IPS-11a (cell line): Measurements from ENCODE around the gene ZXDA.
"Not testable (repeated sequence)": the region's sequence is repeated elsewhere in the genome, so short reads cannot be mapped to it uniquely, and the experiment has no call there.

Experiments used
- H3K4me3 ChIP-seq: one replicate; pipeline ENCODE4 v1.5.1; 2013; ENCODE audit warnings: low read depth, low read length, control low read depth

Gene ZXDA

GRCh38 chrX:57910287-57910912 is at the start of gene ZXDA:
TSS of gene ZXDA (minus strand) at chrX:57910458. CDS start at chrX:57910420, 38 bp downstream.
- H3K4me3 ChIP-seq, result not testable (repeated sequence)

GRCh38 chrX:57952320-57952678 is 42.0 kb upstream of the ZXDA start:
- H3K4me3 ChIP-seq, result no peak overlapping the region

- no peak overlapping the region for H3K4me3 ChIP-seq
Observed at GRCh38 chrX:57951666-57952319, 41.5 kb upstream of the ZXDA start.

DNA sequence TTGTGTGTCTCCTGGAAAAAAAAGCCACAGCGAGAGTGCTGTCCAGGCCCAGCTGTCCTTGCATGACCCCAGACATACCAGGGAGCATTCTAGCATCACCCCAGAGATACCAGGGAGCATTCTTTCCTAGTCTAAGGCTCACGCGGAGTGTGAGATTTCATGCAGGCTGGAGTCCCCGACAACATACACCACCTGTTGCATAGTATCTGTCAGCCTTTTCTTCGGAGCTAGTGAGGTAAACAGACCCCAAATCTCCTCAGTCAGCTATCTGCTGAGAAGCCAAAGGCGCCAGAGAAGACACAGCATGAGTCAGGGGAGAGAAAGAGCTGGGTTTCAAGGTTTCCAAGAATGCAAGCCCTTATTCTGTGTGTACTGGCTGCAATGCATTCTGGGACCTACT is 23.1 kb upstream of the ZXDA start:
- H3K4me3 ChIP-seq, result no peak overlapping the region

DNA sequence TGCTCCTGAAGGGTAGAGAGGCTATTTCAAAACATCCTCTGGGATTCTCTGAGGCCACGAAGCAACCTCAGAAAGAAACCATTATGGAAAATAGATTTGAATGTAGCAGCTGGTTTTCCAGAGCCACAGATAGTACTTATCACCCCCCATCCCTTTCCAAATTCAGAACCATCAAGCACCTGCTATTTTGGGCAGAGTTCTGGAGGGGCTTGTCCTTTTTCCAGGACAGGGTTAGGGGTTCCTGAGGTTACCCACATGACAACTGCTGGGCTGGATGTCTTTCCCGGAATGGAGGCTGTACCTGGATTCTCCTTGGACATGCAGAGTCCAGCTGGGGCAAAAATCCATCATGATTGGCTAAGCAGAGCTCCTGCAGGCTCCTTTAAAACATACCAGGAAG is 22.0 kb upstream of the ZXDA start:
- H3K4me3 ChIP-seq, result no peak overlapping the region

GRCh38 chrX:57930051-57930450 is 19.8 kb upstream of the ZXDA start:
- H3K4me3 ChIP-seq, result no peak overlapping the region

GRCh38 chrX:57929373-57929772 is 19.1 kb upstream of the ZXDA start:
- H3K4me3 ChIP-seq, result no peak overlapping the region

GRCh38 chrX:57925806-57926205 is 15.5 kb upstream of the ZXDA start:
- H3K4me3 ChIP-seq, result no peak overlapping the region

- H3K4me3 ChIP-seq, result no peak overlapping the region
Observed at GRCh38 chrX:57918750-57919436, 8.6 kb upstream of the ZXDA start.

DNA sequence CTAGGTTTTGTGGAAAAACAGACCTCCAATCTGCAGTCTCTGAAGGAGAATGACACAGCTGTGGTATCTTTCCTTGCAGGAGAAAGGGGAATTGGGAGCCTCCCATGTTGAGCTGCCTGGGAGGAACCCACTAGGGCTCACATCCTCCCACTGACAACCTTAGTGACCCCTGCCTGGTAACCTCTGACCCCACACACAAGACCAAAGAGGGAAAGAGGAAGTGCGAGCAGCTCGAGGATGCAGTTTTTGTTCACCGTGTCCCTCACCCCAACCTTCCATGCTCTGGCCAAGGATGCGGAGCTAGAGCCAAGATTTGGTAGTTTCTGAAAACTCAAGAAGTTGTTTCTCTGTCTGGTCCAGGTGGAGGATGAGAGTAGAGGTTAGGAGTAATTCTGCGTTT is 5.4 kb upstream of the ZXDA start:
- H3K4me3 ChIP-seq, result no peak overlapping the region

DNA sequence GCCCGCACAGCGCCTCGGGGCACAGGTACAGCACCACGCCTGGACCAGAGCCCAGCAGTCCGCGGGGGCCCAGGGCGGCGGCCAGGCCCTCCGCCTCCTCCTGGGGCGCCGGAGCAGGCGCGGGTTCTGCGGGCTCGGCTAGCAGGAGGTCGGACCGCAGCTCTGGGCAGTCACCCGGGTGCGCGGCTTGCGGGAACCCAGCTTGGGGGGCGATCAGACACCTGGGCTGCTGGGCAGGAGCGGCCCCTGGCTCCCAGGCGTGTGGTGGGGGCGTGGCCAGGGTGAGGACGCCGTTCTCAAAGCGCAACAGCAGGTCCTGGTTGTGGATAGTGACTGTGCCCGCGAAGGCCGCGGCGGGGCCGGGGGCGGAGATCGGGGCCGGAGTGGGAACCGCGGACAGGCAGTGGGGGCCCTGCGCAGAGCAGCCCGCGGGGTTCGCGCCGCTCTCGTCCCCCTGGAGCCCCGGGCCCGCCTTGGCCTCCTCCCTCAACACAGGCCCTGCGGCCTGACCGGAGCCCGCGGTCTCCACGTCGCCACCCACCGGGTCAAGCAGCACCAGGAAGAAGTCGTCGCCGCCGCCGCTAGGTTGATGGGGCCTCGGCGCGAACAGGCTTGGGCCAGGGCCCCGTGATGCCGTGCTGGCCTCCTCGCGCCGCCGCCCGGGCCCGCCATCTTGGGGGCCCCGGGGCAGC is 517 bp downstream of the ZXDA start:
- H3K4me3 ChIP-seq, result not testable (repeated sequence)

GRCh38 chrX:57908972-57909594 is 1.2 kb downstream of the ZXDA start:
- not testable (repeated sequence) for H3K4me3 ChIP-seq

- H3K4me3 ChIP-seq, result no peak overlapping the region
Observed at GRCh38 chrX:57906790-57907189, 3.5 kb downstream of the ZXDA start.

- H3K4me3 ChIP-seq, result no peak overlapping the region
Observed at GRCh38 chrX:57905141-57905540, 5.1 kb downstream of the ZXDA start.

GRCh38 chrX:57904176-57904880 is 5.9 kb downstream of the ZXDA start:
- no peak overlapping the region for H3K4me3 ChIP-seq

- no peak overlapping the region for H3K4me3 ChIP-seq
Observed at GRCh38 chrX:57902633-57903032, 7.6 kb downstream of the ZXDA start.

DNA sequence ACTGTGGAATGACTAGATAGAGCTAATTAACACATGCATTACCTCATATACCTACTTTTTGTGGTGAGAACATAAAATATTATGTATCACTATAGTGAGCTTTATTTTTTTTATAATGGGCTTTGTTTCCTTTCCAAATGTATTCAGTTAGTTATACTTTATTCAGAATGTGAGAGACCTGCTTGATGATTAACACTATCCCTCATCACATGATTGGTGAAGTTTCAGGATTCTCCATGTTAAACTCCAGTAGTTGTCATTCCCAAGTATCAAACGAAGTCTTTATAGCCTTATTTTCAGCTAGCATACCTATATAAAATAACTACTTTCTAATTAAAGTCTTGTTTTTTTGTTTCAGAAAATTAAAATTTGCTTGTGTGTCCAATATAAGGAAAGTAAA is 8.8 kb downstream of the ZXDA start:
- H3K4me3 ChIP-seq, result no peak overlapping the region

DNA sequence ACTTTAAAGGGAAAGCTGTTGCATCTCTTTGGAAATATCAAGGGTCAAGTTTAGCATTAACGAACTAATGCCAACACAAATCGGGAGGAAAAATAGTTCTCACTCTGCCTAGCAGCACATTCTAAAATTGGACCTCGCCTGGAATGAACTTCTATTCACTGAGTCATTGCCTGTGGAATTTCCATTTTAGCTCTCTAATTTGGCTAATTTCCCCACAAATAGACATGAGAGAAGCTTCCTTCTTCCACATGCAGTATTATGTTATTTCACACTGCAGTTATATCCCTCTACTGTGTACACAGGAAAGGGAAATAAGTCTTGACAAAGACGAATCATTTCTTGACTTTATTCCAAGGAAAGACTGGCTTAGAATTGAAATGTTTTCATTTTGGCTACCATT is 9.3 kb downstream of the ZXDA start:
- no peak overlapping the region for H3K4me3 ChIP-seq

DNA sequence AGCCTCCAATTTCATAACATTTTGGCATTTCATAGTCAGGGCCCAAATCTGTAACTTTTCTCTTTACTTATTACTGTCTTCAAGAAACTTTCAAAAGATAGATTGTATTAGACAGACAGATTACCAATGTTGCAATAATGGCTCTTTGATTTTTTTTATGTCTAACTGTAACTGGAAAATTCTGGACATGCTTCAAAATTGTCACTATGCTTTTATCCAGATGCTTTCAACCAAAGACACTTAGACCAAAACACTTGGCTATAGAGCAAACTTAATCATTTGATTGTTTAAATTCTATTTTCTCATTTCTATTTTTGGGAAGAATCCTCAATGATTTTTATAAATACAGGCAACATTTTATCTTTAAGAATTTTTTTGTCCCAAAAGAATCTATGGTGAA is 10.4 kb downstream of the ZXDA start:
- H3K4me3 ChIP-seq, result no peak overlapping the region

- no peak overlapping the region for H3K4me3 ChIP-seq
Observed at GRCh38 chrX:57899064-57899463, 11.2 kb downstream of the ZXDA start.

- no peak overlapping the region for H3K4me3 ChIP-seq
Observed at GRCh38 chrX:57871463-57871862, 38.8 kb downstream of the ZXDA start.
